ENCODE measurements around the gene WWC2. TPM values are rescaled to one million over a fixed set of nuclear protein-coding genes. Genes with fewer than 3 reads are reported as not detected.

Gene WWC2
- total and polyA plus RNA-seq, 10 donors = 1.4 to 32.0 (median 19.3) TPM

GRCh38 chr4:183366206-183366835, 267.3 kb downstream of the WWC2 start:
- Histone ChIP-seq H3K4me3 (no peak overlapping the region), H3K27ac (no peak overlapping the region), H3K36me3 (no peaks in the 10 kb centered on the region), H3K4me1 (no peaks in the 10 kb centered on the region), H3K27me3 (replicated peaks in 1 of 7) (peaks cover 0 to 7% (median 0%) of the 10 kb centered on the region in 7 donors), H3K9me3 (no peaks in the 10 kb centered on the region)
- intact Hi-C loops (cut with DNase I; ENCODE audit: low total_unique reads) = no loop called here
- TF ChIP-seq CTCF (IDR thresholded peaks at IDR 0.05 in 8 of 11, conservative IDR thresholded peaks at IDR 0.05 in 3 of 11) = no peak
- TF ChIP-seq POLR2AphosphoS5 (IDR thresholded peaks at IDR 0.05) = no peak
- no peak for TF ChIP-seq POLR2A (IDR thresholded peaks at IDR 0.05)
- 78 to 91% (median 90%) methylated on average over 16 of the region's 16 CpGs for WGBS, 5 donors
- DNase-seq = peak; percentile 18

GRCh38 chr4:183369073-183369472, 270.0 kb downstream of the WWC2 start:
- Histone ChIP-seq H3K27ac (no peak overlapping the region), H3K4me1 (no peaks in the 10 kb centered on the region), H3K4me3 (no peak overlapping the region), H3K36me3 (no peaks in the 10 kb centered on the region), H3K27me3 (replicated peaks in 1 of 7) (no peaks in the 10 kb centered on the region), H3K9me3 (peaks cover 0 to 18% (median 8%) of the 10 kb centered on the region in 8 donors)
- no peak for DNase-seq
- intact Hi-C loops (cut with DNase I; ENCODE audit: low total_unique reads) = no loop called here
- 79 to 87% (median 82%) methylated on average over 8 of the region's 8 CpGs for WGBS, 5 donors
- TF ChIP-seq POLR2AphosphoS5 (IDR thresholded peaks at IDR 0.05) = no peak
- no peak for TF ChIP-seq POLR2A (IDR thresholded peaks at IDR 0.05)
- TF ChIP-seq CTCF (IDR thresholded peaks at IDR 0.05 in 8 of 11, conservative IDR thresholded peaks at IDR 0.05 in 3 of 11) = no peak

Other genes with a start within 250 kb of the WWC2 start
- gene DCTD, start 181.9 kb upstream of the WWC2 start, total RNA-seq = 10 to 100 TPM; 63.9 to 97.2 (median 77.8) TPM
- gene DCTD, start 181.9 kb upstream of the WWC2 start, polyA plus RNA-seq = 10 to 100 TPM; 40.4 to 58.5 (median 46.8) TPM
- gene CLDN22, start 221.0 kb downstream of the WWC2 start, total RNA-seq = not detected
- gene CLDN22, start 221.0 kb downstream of the WWC2 start, polyA plus RNA-seq = not detected
- gene CLDN24, start 223.2 kb downstream of the WWC2 start, total RNA-seq = not detected
- gene CLDN24, start 223.2 kb downstream of the WWC2 start, polyA plus RNA-seq = not detected